Kidney (tissue), 14 donors: Measurements from ENCODE around the gene DVL1. TPM values are rescaled to one million over a fixed set of nuclear protein-coding genes. Genes with fewer than 3 reads are reported as not detected.

ENCODE experiments used
- DNase-seq, 5 donors: peaks; one replicate each; pipeline ENCODE4 v3.0.0-alpha.2; 2013 to 2020
- FAIRE-seq: peaks from 2 replicates; lab custom pipeline; 2012; peaks lifted over from hg19 to GRCh38; lab: Jason Lieb, UNC
- H3K27ac ChIP-seq, 2 donors: one replicate each; pipeline ENCODE4 v1.7.0; 2013; ENCODE audit warnings: low read depth in 2 of 2, low read length in 2 of 2, inconsistent platforms in 1 of 2
- H3K27me3 ChIP-seq: one replicate; pipeline ENCODE4 v1.7.1; 2013; ENCODE audit warnings: low read length, inconsistent platforms; ENCODE audit not compliant: control insufficient read depth, insufficient read depth
- H3K36me3 ChIP-seq, 3 donors: one replicate each; pipeline versions ENCODE4 v1.7.0 to v1.7.1; 2013; ENCODE audit warnings: low read length in 3 of 3, control low read depth in 1 of 3, inconsistent platforms in 1 of 3; ENCODE audit not compliant: insufficient read depth in 3 of 3, control insufficient read depth in 2 of 3
- H3K4me1 ChIP-seq, 3 donors: one replicate each; pipeline versions ENCODE4 v1.7.0 to v1.7.1; 2013; ENCODE audit warnings: low read length in 3 of 3, inconsistent platforms in 1 of 3, low read depth in 1 of 3; ENCODE audit not compliant: control insufficient read depth in 2 of 3, insufficient read depth in 2 of 3
- H3K4me3 ChIP-seq, 3 donors: one replicate each; pipeline versions ENCODE4 v1.7.0 to v1.8.1; 2013; ENCODE audit warnings: low read length in 3 of 3, control low read depth in 1 of 3, inconsistent platforms in 1 of 3
- H3K9ac ChIP-seq, 3 donors: one replicate each; pipeline versions ENCODE4 v1.7.0 to v1.7.1; 2013; ENCODE audit warnings: low read length in 3 of 3, control low read depth in 1 of 3, inconsistent platforms in 1 of 3
- H3K9me3 ChIP-seq, 3 donors: one replicate each; pipeline versions ENCODE4 v1.7.0 to v1.7.1; 2013; ENCODE audit warnings: low read length in 3 of 3, control low read depth in 1 of 3, inconsistent platforms in 1 of 3; ENCODE audit not compliant: control insufficient read depth in 2 of 3, insufficient read depth in 1 of 3
- intact Hi-C: fragments of 100-400 bp; cut with DNase I; formaldehyde crosslinking; loops from one replicate; pipeline ENCODE4 v1.11.1; 2022
- polyA plus RNA-seq: library from polyadenylated mRNA; stranded (reverse); fragments of 350-450 nt; fragmentation: Illumina TruSeq; extraction: RNeasy Lipid Tissue Mini Kit (QIAGEN cat#74804); gene quantifications from one replicate; pipeline ENCODE4 v1.2.3, GENCODE V29; 2014; ENCODE audit warnings: low read depth, low replicate concordance; ENCODE audit not compliant: insufficient read depth
- total RNA-seq: library from RNA; stranded (reverse); fragmentation: NEBNext Ultra II Directional; extraction: Animal tissue kit (Norgen Biotek cat#: 25700); gene quantifications from one replicate; pipeline ENCODE4 v1.2.1, GENCODE V29; 2021
- TF ChIP-seq, protein P1 (sequence below): IDR thresholded peaks from 3 replicates; pipeline ENCODE4 v1.5.1; 2012; ENCODE audit warnings: mild to moderate bottlenecking, moderate library complexity, borderline replicate concordance; ENCODE audit not compliant: insufficient read depth; ENCODE audit errors: extremely low read depth
- donor health status: control.
- donor health status: control.
- donor health status: control.
- donor health status: control.
- donor health status: control.
- donor health status: DM: yes; HTN: yes; CAD: no.
- donor health status: Normal renal cell carcinoma (clear cell type).

DVL1 gene
- total and polyA plus RNA-seq, 2 donors from 2014 or later = 32.5 to 55.0 TPM

DNA sequence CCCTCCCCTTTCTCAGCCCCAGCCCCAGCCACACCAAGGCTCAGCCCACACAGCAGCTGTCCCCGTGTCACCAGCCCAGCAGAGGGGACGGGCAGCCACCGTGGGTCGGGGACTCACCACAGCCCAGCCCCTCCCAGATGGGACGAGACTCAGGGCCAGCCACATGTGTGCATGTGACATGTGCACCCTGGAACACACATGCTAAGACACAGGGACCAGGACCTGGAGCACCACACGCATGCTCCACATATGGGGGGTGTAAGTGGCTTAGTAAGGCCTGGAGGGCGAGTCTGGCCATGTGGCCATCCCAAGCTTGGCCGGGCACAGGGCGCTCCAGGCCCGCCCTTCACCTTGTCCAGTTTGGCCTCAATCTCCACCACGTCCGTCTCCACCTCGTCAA, 45.5 kb downstream of the DVL1 start:
- FAIRE-seq = no peak
- H3K27me3 ChIP-seq = no peaks in the 10 kb centered on the region
- TF ChIP-seq, protein P1, sequence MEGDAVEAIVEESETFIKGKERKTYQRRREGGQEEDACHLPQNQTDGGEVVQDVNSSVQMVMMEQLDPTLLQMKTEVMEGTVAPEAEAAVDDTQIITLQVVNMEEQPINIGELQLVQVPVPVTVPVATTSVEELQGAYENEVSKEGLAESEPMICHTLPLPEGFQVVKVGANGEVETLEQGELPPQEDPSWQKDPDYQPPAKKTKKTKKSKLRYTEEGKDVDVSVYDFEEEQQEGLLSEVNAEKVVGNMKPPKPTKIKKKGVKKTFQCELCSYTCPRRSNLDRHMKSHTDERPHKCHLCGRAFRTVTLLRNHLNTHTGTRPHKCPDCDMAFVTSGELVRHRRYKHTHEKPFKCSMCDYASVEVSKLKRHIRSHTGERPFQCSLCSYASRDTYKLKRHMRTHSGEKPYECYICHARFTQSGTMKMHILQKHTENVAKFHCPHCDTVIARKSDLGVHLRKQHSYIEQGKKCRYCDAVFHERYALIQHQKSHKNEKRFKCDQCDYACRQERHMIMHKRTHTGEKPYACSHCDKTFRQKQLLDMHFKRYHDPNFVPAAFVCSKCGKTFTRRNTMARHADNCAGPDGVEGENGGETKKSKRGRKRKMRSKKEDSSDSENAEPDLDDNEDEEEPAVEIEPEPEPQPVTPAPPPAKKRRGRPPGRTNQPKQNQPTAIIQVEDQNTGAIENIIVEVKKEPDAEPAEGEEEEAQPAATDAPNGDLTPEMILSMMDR = no peak
- DNase-seq = no peak
- H3K9ac ChIP-seq = no peak overlapping the region
- H3K9me3 ChIP-seq = no peaks in the 10 kb centered on the region
- no peaks in the 10 kb centered on the region for H3K36me3 ChIP-seq
- intact Hi-C loops = no loop called here
- H3K27ac ChIP-seq = no peak overlapping the region
- H3K4me1 ChIP-seq = peaks cover 0 to 31% (median 12%) of the 10 kb centered on the region in 3 donors
- H3K4me3 ChIP-seq = no peak overlapping the region

DNA sequence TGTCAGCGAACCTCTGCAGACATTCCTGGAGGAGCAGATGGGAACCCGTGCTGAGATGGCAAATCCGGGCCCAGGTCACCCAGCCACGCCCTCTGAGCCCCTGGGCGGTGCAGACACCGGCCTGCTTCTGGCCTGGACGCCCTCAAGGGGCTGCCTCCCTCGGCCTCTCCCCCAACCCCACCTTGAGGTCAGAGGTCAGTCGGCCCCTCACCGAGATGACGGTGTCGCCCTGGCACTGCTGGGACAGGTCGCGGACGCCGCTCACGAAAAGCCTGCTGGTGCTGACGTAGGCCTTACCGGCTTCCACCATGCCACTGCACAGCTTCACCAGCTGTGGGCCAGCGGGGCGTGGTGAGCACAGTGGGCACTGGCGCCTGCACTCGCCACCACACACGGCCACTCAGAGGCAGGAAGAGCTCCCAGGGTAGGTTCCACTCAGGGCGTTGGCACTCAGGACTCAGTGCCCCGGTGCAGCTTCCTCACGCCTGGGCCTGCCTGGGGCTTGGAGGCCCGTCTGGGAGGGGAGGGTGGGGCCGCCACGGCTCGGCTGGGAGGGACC, 46.2 kb downstream of the DVL1 start:
- FAIRE-seq = no peak
- Histone ChIP-seq H3K27ac (no peak overlapping the region), H3K9ac (no peak overlapping the region), H3K9me3 (no peaks in the 10 kb centered on the region), H3K36me3 (no peaks in the 10 kb centered on the region), H3K4me1 (peaks cover 0 to 31% (median 12%) of the 10 kb centered on the region in 3 donors), H3K4me3 (no peak overlapping the region), H3K27me3 (no peaks in the 10 kb centered on the region)
- TF ChIP-seq, protein P1 = no peak
- intact Hi-C loops = no loop called here
- DNase-seq = no peak

DNA sequence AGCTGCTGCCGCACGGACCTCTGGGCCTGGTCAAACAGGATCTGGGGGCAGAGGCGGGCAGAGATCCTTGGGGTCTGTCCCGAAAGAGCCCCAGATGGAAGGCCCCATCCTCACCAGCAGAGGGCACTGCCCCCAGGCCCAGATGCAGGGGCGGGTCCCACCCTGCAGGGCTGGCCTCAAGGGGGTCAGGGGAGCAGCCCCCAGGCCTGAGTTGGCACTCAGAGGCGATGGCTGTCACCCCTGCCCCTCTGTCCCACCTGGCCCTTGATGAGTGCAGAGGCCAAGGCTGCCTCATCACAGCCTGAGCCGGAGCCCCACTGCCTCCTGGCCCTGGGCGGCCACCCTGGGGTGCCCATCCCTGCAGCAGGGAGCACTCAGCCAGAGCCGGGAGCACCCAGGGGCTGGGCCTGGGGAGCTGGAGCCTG, 47.2 kb downstream of the DVL1 start:
- Histone ChIP-seq H3K27ac (no peak overlapping the region), H3K4me1 (peaks cover 0 to 27% (median 10%) of the 10 kb centered on the region in 3 donors), H3K4me3 (no peak overlapping the region), H3K36me3 (no peaks in the 10 kb centered on the region), H3K9ac (no peak overlapping the region), H3K27me3 (no peaks in the 10 kb centered on the region), H3K9me3 (no peaks in the 10 kb centered on the region)
- intact Hi-C loops = no loop called here
- no peak for DNase-seq
- TF ChIP-seq, protein P1 = no peak
- FAIRE-seq = no peak

DNA sequence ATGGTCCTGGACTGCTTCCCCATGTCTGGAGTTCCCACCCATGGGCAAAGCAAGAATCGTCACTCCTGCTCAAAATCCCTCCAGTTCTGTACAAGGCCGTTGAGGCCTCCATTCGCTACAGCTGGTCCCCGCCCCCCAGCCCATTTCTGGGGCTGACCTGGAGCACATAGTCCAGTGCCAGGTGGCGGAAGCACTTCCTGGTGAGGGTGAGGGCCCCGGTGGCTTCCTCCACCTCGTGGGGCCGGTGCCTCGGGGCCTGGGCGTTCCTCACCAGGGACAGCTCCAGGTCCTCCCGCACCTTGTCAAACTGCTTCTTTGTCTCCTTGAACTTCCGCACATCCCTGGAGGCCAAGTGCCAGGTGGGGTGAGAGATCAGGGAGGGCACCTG, 48.9 kb downstream of the DVL1 start:
- FAIRE-seq (no peak), DNase-seq (no peak)

More for the DNA sequence above, 48.9 kb downstream of the DVL1 start:
- Histone ChIP-seq H3K9ac (no peak overlapping the region), H3K9me3 (no peaks in the 10 kb centered on the region), H3K4me1 (peaks cover 0 to 12% (median 0%) of the 10 kb centered on the region in 3 donors), H3K27me3 (no peaks in the 10 kb centered on the region), H3K27ac (no peak overlapping the region), H3K4me3 (no peak overlapping the region), H3K36me3 (no peaks in the 10 kb centered on the region)
- intact Hi-C loops = no loop called here
- TF ChIP-seq, protein P1 = no peak
